PC-3 (cell line): ENCODE data around the gene DMC1. TPM values are rescaled to one million over a fixed set of nuclear protein-coding genes. Genes with fewer than 3 reads are reported as not detected.

Experiments used
- ATAC-seq: fragments of 200-7000 bp; cut with Tn5 transposase; 2 replicates; pipeline ENCODE4 v1.9.1; 2020; ENCODE audit warnings: mild to moderate bottlenecking, moderate library complexity
- BruUV-seq: library from RNA; stranded (reverse); fragments of 400-500 nt; replicated peaks from 2 replicates; lab custom pipeline; 2021; lab: Mats Ljungman, UMichigan
- CTCF ChIA-PET: fragments of 300-600 bp; sonication (Branson Sonifier 250); formaldehyde crosslinking; loops from one replicate; lab custom pipeline; 2022; ENCODE audit warnings: antibody characterized with exemption; lab: Charles Lee
- POLR2A ChIA-PET: fragments of 300-600 bp; sonication (Branson Sonifier 250); formaldehyde crosslinking; loops from one replicate; lab custom pipeline; 2022; ENCODE audit warnings: antibody characterized with exemption; ENCODE audit not compliant: unreplicated experiment; lab: Charles Lee
- DNase-seq: peaks from one replicate; pipeline ENCODE4 v3.0.0-alpha.2; 2015
- H2AFZ ChIP-seq: fragments of 300-600 bp; sonication (generic); 2 replicates; pipeline ENCODE4 v1.6.0; 2016; ENCODE audit warnings: antibody characterized with exemption, low read length
- H3F3A ChIP-seq: fragments of 300-600 bp; sonication (generic); one replicate; pipeline ENCODE4 v1.6.0; 2017; ENCODE audit warnings: antibody characterized with exemption, low read length, control low read depth, mild to moderate bottlenecking; ENCODE audit not compliant: unreplicated experiment
- H3K27ac ChIP-seq: fragments of 300-600 bp; sonication (generic); 2 replicates; pipeline ENCODE4 v1.5.1; 2016; ENCODE audit warnings: mild to moderate bottlenecking, low read length
- H3K27me3 ChIP-seq: fragments of 300-600 bp; sonication (generic); 2 replicates; pipeline ENCODE4 v1.6.1; 2016; ENCODE audit warnings: low read length, mixed read lengths
- H3K36me3 ChIP-seq: fragments of 300-600 bp; sonication (generic); 2 replicates; pipeline ENCODE4 v1.6.1; 2016; ENCODE audit warnings: low read depth, mixed run types, low read length, mixed read lengths
- H3K4me1 ChIP-seq: fragments of 300-600 bp; sonication (generic); 2 replicates; pipeline ENCODE4 v1.5.1; 2016; ENCODE audit warnings: low read length; ENCODE audit not compliant: insufficient read depth
- H3K4me2 ChIP-seq: fragments of 300-600 bp; sonication (generic); 2 replicates; pipeline ENCODE4 v1.6.0; 2016; ENCODE audit warnings: low read length
- H3K4me3 ChIP-seq: fragments of 300-600 bp; sonication (generic); 2 replicates; pipeline ENCODE4 v1.5.1; 2016; ENCODE audit warnings: mild to moderate bottlenecking, low read length, mixed read lengths
- H3K79me2 ChIP-seq: fragments of 300-600 bp; sonication (generic); 2 replicates; pipeline ENCODE4 v1.6.1; 2017; ENCODE audit warnings: low read length, mixed read lengths
- H3K9ac ChIP-seq: fragments of 300-600 bp; sonication (generic); 2 replicates; pipeline ENCODE4 v1.6.0; 2016; ENCODE audit warnings: mild to moderate bottlenecking, low read length
- H3K9me2 ChIP-seq: fragments of 300-600 bp; sonication (generic); replicated peaks from 2 replicates; pipeline ENCODE4 v1.6.1; 2016; ENCODE audit warnings: mixed run types, low read length, mixed read lengths
- H3K9me3 ChIP-seq: fragments of 300-600 bp; sonication (generic); 2 replicates; pipeline ENCODE4 v1.6.1; 2016; ENCODE audit warnings: low read length, mixed read lengths
- H4K20me1 ChIP-seq: fragments of 300-600 bp; sonication (generic); 2 replicates; pipeline ENCODE4 v1.6.1; 2016; ENCODE audit warnings: low read length, mixed read lengths
- EZH2 ChIP-seq: fragments of 300-600 bp; sonication (generic); IDR thresholded peaks from one replicate; pipeline ENCODE4 v1.6.1; 2017; ENCODE audit warnings: antibody characterized with exemption, mild to moderate bottlenecking, low read length; ENCODE audit not compliant: unreplicated experiment
- EZH2phosphoT487 ChIP-seq: fragments of 300-600 bp; sonication (generic); IDR thresholded peaks from 2 replicates; pipeline ENCODE4 v1.6.1; 2018; ENCODE audit warnings: mild to moderate bottlenecking, antibody characterized with exemption, low read length, borderline replicate concordance
- intact Hi-C: fragments of 100-400 bp; cut with micrococcal nuclease; formaldehyde crosslinking; loops from 2 replicates; pipeline ENCODE4 v1.9.0; 2023
- total RNA-seq: library from RNA; depleted of rRNA; stranded (reverse); fragments of >200 nt; gene quantifications from 2 replicates; pipeline ENCODE4 v1.2.3, GENCODE V29; 2014
- TF ChIP-seq, protein P1 (sequence below): fragments of 300-600 bp; sonication (generic); conservative IDR thresholded peaks from 2 replicates; pipeline ENCODE4 v1.5.1; 2017; ENCODE audit warnings: antibody characterized with exemption, low read depth, mild to moderate bottlenecking, low read length

Gene DMC1
- total RNA-seq, 1 experiment from 2014 or later, result not detected

DNA sequence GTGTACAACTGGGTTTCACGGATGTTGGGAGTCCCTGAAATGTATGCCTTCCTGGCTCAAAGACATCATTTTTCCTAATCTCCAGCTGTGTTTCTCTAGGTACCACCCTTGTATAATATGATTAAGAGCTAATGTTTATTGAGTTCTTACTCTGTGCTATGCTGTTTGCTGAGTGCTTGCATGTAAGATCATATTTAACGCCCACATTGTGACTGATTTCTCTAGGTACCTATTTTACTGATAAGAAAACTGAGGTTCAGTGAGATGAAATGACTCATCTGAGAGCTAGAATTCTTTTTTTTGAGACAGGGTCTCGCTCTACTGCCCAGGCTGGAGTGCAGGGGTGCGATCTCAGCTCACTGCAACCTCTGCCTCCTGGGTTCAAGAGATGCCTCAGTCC lies 43.6 kb upstream of the DMC1 start:
- no peaks in the 10 kb centered on the region for H3K9me2 ChIP-seq
- H3K27ac ChIP-seq, result no peak overlapping the region
- no peak overlapping the region for H3K4me2 ChIP-seq
- no peak overlapping the region for H3K9ac ChIP-seq
- DNase-seq (no peak), ATAC-seq (no peak)
- H3K9me3 ChIP-seq, result no peaks in the 10 kb centered on the region
- peaks cover 8% of the 10 kb centered on the region for H3K36me3 ChIP-seq
- no TSS peak for BruUV-seq
- no peaks in the 10 kb centered on the region for H3K4me1 ChIP-seq
- H4K20me1 ChIP-seq, result no peaks in the 10 kb centered on the region
- no peak for TF ChIP-seq EZH2
- TF ChIP-seq, protein P1, sequence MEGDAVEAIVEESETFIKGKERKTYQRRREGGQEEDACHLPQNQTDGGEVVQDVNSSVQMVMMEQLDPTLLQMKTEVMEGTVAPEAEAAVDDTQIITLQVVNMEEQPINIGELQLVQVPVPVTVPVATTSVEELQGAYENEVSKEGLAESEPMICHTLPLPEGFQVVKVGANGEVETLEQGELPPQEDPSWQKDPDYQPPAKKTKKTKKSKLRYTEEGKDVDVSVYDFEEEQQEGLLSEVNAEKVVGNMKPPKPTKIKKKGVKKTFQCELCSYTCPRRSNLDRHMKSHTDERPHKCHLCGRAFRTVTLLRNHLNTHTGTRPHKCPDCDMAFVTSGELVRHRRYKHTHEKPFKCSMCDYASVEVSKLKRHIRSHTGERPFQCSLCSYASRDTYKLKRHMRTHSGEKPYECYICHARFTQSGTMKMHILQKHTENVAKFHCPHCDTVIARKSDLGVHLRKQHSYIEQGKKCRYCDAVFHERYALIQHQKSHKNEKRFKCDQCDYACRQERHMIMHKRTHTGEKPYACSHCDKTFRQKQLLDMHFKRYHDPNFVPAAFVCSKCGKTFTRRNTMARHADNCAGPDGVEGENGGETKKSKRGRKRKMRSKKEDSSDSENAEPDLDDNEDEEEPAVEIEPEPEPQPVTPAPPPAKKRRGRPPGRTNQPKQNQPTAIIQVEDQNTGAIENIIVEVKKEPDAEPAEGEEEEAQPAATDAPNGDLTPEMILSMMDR, result no peak
- no peak for TF ChIP-seq EZH2phosphoT487
- H3K4me3 ChIP-seq, result no peak overlapping the region
- intact Hi-C loops, result no loop called here
- H3F3A ChIP-seq, result no peaks in the 10 kb centered on the region
- H3K27me3 ChIP-seq, result no peaks in the 10 kb centered on the region
- ChIA-PET POLR2A (no interaction called here), CTCF (no interaction called here)
- no peaks in the 10 kb centered on the region for H3K79me2 ChIP-seq
- H2AFZ ChIP-seq, result no peak overlapping the region

DNA sequence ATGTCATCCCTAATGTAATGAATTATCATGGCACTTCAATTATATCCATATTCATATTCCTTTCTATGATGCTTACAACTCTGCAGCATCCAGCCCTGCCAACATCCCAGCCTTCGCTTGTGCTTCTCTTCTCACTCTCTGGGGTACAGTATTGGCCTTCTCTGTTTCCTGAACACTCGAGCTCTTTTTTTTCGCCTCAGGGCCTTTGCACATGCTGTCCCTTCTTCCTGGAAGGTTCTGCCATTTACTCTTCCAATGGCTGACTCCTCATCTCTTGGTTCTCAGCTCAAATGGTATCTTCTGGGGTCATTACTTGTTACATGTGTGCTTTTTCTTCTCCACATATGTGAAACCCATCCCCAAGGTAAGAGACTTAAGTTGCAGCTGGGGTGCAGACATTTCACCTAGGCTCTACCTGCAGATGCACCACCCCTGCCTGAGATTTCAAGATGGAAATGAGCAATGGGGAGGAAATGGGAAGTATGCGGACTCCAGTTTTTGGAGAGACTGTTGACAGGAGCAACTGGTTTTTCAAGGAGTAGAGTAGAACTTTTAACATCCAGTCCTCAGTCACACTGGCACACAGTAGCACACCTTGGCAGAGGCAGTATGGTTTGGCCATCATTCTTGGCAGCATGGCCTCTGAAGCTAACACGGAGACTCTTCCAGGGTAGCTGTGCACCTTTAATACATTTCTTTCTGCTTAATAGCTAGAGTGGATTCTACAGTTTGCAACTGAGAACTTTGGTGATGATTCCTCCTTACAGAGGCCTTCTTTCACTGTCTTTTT lies 42.4 kb upstream of the DMC1 start:
- Histone ChIP-seq H3K9ac (no peak overlapping the region), H3K36me3 (no peaks in the 10 kb centered on the region), H3K4me3 (no peak overlapping the region), H3K27me3 (no peaks in the 10 kb centered on the region), H2AFZ (no peak overlapping the region), H3F3A (no peaks in the 10 kb centered on the region), H3K9me3 (no peaks in the 10 kb centered on the region), H3K9me2 (no peaks in the 10 kb centered on the region), H4K20me1 (no peaks in the 10 kb centered on the region), H3K4me1 (no peaks in the 10 kb centered on the region), H3K4me2 (no peak overlapping the region), H3K79me2 (no peaks in the 10 kb centered on the region), H3K27ac (no peak overlapping the region)
- ATAC-seq, result no peak
- no TSS peak for BruUV-seq
- intact Hi-C loops, result no loop called here
- ChIA-PET CTCF (no interaction called here), POLR2A (no interaction called here)
- TF ChIP-seq, protein P1, result no peak
- TF ChIP-seq EZH2 (no peak), EZH2phosphoT487 (no peak)
- DNase-seq, result no peak

DNA sequence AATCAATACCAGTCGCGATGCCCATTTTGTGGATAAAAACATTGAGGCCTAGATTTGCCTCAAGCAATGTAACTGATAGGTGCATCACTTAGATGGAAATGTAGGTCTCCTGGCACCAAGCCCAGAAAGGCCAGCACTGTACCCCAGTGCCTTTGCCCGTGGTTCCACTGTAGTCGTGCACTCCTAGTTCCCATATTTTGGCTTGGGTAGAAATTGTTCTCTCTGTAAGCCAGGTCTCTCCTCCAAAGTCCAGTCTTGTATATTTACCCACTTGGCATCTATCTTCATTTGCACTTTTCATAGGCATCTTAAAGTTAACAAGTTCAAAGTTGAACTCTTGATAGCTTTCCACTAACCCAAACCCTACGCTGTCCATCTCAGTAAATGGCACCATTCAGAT lies 41.6 kb upstream of the DMC1 start:
- no peak for TF ChIP-seq EZH2
- no peak for TF ChIP-seq EZH2phosphoT487
- TF ChIP-seq, protein P1, result no peak
- DNase-seq (no peak), ATAC-seq (no peak)
- Histone ChIP-seq H3K9me3 (no peaks in the 10 kb centered on the region), H3K27me3 (no peaks in the 10 kb centered on the region), H3K4me3 (no peak overlapping the region), H3K36me3 (no peaks in the 10 kb centered on the region), H3F3A (no peaks in the 10 kb centered on the region), H4K20me1 (no peaks in the 10 kb centered on the region), H3K9me2 (no peaks in the 10 kb centered on the region), H3K4me1 (peaks cover 3% of the 10 kb centered on the region; the same call in 1 of the 2 replicates), H3K27ac (no peak overlapping the region), H3K4me2 (no peak overlapping the region), H3K9ac (no peak overlapping the region), H2AFZ (no peak overlapping the region), H3K79me2 (no peaks in the 10 kb centered on the region)
- POLR2A ChIA-PET, result no interaction called here
- intact Hi-C loops, result no loop called here
- no TSS peak for BruUV-seq
- CTCF ChIA-PET, result no interaction called here
